ENCODE data around the gene HIVEP3. TPM values are rescaled to one million over a fixed set of nuclear protein-coding genes. Genes with fewer than 3 reads are reported as not detected.

HIVEP3 gene
- total and polyA plus RNA-seq, 7 donors, result 0.70 to 3.4 (median 2.1) TPM

DNA sequence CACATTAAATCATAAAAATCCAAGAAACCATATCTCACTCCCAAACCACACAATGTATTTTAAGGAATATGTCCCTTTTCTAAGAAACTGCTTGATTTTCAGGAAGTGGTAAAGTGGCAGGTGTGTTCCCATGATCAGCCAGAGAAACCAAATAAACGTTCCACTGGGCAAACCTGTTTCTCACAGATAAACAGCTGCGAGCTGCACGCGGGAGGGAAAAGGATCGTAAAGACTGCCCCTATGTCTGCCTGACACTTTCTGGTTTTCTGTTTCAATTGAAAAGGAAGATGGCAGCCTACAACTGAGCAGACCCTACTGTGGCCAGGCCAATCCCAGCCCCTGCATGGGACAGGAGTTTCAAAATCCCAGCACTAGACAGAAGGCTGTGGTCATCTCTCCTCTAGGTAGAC is 36.6 kb downstream of the HIVEP3 start:
- no peak for TF ChIP-seq CTCF (IDR thresholded peaks at IDR 0.05)
- Histone ChIP-seq H3K36me3 (ENCODE audit: insufficient read depth in 1 of 2, low read depth in 1 of 2) (no peaks in the 10 kb centered on the region), H3K4me1 (peaks cover 43% of the 10 kb centered on the region), H3K9me3 (no peaks in the 10 kb centered on the region), H3K4me3 (peak overlapping the region; percentile 1), H3K27ac (peak overlapping the region; percentile 71), H3K27me3 (ENCODE audit: insufficient read depth in 3 of 3, low read length in 2 of 3) (no peaks in the 10 kb centered on the region)
- WGBS, 3 donors, result 25 to 53% (median 34%) methylated on average over 5 of the region's 5 CpGs
- DNase-seq (no peak), ATAC-seq (peak in 2 of 4 donors; percentile 36 to 58)
- intact Hi-C loops (cut with DNase I), result no loop called here

- Histone ChIP-seq H3K36me3 (ENCODE audit: insufficient read depth in 1 of 2, low read depth in 1 of 2) (no peaks in the 10 kb centered on the region), H3K27ac (peak overlapping the region; percentile 71), H3K27me3 (ENCODE audit: insufficient read depth in 3 of 3, low read length in 2 of 3) (no peaks in the 10 kb centered on the region), H3K4me3 (peak overlapping the region; percentile 1), H3K9me3 (no peaks in the 10 kb centered on the region), H3K4me1 (peaks cover 52% of the 10 kb centered on the region)
- no peak for TF ChIP-seq CTCF (IDR thresholded peaks at IDR 0.05)
- DNase-seq (no peak), ATAC-seq (peak; percentile 69 to 92 (median 84))
- 41 to 55% (median 41%) methylated on average over 5 of the region's 5 CpGs for WGBS, 3 donors
- intact Hi-C loops (cut with DNase I), result no loop called here
Observed at GRCh38 chr1:41880950-41881885, 37.5 kb downstream of the HIVEP3 start.

DNA sequence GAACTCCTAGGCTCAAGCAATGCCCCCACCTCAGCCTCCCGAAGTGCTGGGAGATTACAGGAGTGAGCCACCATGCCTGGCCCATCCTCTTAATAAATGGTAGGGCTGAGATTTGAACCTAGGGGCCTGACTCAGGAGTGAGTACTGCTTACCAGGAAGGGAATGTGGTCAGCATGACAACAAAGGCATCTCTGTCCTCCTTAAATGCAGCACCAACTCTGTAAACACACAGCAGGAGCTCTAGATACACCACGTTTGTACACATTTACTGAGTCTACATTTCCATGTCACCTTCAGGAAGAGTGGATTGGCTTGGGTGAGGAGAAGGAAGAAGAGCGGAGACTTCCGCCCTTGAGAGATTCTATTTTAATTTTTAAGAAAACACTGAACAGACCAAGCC is 38.5 kb downstream of the HIVEP3 start:
- DNase-seq, result no peak
- no peak for ATAC-seq
- no peak overlapping the region for H3K4me3 ChIP-seq
- H3K36me3 ChIP-seq (ENCODE audit: insufficient read depth in 1 of 2, low read depth in 1 of 2), result no peaks in the 10 kb centered on the region
- 60 to 92% (median 76%) methylated on average over 4 of the region's 4 CpGs for WGBS, 3 donors
- no peak overlapping the region for H3K27ac ChIP-seq
- no peaks in the 10 kb centered on the region for H3K27me3 ChIP-seq (ENCODE audit: insufficient read depth in 3 of 3, low read length in 2 of 3)
- H3K9me3 ChIP-seq, result no peaks in the 10 kb centered on the region
- no peak for TF ChIP-seq CTCF (IDR thresholded peaks at IDR 0.05)
- H3K4me1 ChIP-seq, result peaks cover 56% of the 10 kb centered on the region
- intact Hi-C loops (cut with DNase I), result no loop called here

DNA sequence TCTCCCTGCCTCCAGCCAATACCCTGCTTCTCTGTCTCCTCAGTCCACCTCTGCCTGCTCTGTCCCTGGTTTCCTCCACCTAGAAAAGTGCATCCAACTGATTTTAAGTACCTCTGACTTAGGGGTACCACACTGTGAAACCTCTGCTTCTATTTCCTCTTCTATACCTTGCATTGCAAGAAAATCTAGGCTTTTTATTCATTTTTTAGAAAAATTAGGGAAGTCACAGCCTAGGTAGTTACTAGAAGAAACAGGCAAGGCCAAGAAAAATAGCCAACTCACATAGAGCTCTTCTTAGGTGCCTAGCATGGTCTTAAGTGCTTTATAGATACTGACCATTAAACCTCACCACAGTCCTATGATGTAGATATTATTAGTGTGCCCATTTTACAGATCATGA is 39.1 kb downstream of the HIVEP3 start:
- no peak for TF ChIP-seq CTCF (IDR thresholded peaks at IDR 0.05)
- no peaks in the 10 kb centered on the region for H3K27me3 ChIP-seq (ENCODE audit: insufficient read depth in 3 of 3, low read length in 2 of 3)
- DNase-seq (no peak), ATAC-seq (no peak)
- peaks cover 56% of the 10 kb centered on the region for H3K4me1 ChIP-seq
- no peak overlapping the region for H3K4me3 ChIP-seq
- no peaks in the 10 kb centered on the region for H3K36me3 ChIP-seq (ENCODE audit: insufficient read depth in 1 of 2, low read depth in 1 of 2)
- H3K27ac ChIP-seq, result no peak overlapping the region
- no peaks in the 10 kb centered on the region for H3K9me3 ChIP-seq
- intact Hi-C loops (cut with DNase I), result no loop called here
